ENCODE measurements around the gene ARHGAP8.

DNA sequence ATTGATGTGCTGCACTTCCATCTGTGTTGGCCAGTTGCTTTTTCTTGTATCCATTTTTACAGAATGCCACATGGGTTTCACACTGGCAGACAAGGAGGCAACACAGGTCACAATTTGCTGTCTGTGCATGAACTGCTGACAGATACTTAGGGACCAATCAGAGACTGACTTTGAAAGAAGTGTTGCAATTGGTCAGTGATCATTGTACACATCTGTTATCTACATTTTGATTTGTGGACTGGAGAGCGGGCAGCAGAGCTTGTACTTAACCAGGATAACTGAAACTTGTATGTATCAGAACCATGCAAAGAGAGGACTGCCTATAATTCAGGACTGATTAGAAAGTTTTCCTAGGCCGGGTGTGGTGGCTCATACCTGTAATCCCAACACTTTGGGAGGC lies 28.6 kb upstream of the ARHGAP8 start:
- TF ChIP-seq POLR2AphosphoS5 (IDR thresholded peaks at IDR 0.05; ENCODE audit: borderline replicate concordance, low read depth, low read length) (no peak), EZH2 (IDR thresholded peaks at IDR 0.05) (no peak)

Measured in SK-N-MC (cell line).